GM18519 (cell line): Measurements from ENCODE around the gene MTIF3.
"Not testable (repeated sequence)": the region's sequence is repeated elsewhere in the genome, so short reads cannot be mapped to it uniquely, and the experiment has no call there.

ENCODE experiments used
- ATAC-seq: cut with Tn5 transposase; IDR thresholded peaks from one replicate; pipeline ENCODE4 v1.9.1; 2021; ENCODE audit warnings: mild to moderate bottlenecking, moderate library complexity; ENCODE audit not compliant: unreplicated experiment, low FRiP score

MTIF3 gene

GRCh38 chr13:27421101-27421871, 29.1 kb downstream of the MTIF3 start:
- no peak for ATAC-seq

GRCh38 chr13:27419328-27419727, 31.0 kb downstream of the MTIF3 start:
- no peak for ATAC-seq

- no peak for ATAC-seq
These were observed 35.2 kb downstream of the MTIF3 start for GRCh38 chr13:27415116-27415515.

GRCh38 chr13:27411341-27411740, 39.0 kb downstream of the MTIF3 start:
- ATAC-seq, result no peak

GRCh38 chr13:27409013-27409412, 41.4 kb downstream of the MTIF3 start:
- ATAC-seq, result no peak

- ATAC-seq, result no peak
These were observed 42.3 kb downstream of the MTIF3 start for GRCh38 chr13:27408074-27408473.

GRCh38 chr13:27406178-27406939, 44.0 kb downstream of the MTIF3 start:
- no peak for ATAC-seq

GRCh38 chr13:27405546-27406134, 44.7 kb downstream of the MTIF3 start:
- ATAC-seq, result no peak

- ATAC-seq, result no peak
These were observed 45.7 kb downstream of the MTIF3 start for GRCh38 chr13:27404680-27405079.

GRCh38 chr13:27403727-27404385, 46.5 kb downstream of the MTIF3 start:
- ATAC-seq, result no peak

GRCh38 chr13:27403203-27403678, 47.1 kb downstream of the MTIF3 start:
- no peak for ATAC-seq

- ATAC-seq, result no peak
These were observed 49.2 kb downstream of the MTIF3 start for GRCh38 chr13:27401210-27401609.

- not testable (repeated sequence) for ATAC-seq
These were observed 50.0 kb downstream of the MTIF3 start for GRCh38 chr13:27400405-27400804.

- no peak for ATAC-seq
These were observed 52.0 kb downstream of the MTIF3 start for GRCh38 chr13:27398360-27398759.

GRCh38 chr13:27396252-27396846, 54.0 kb downstream of the MTIF3 start:
- no peak for ATAC-seq

- no peak for ATAC-seq
These were observed 55.3 kb downstream of the MTIF3 start for GRCh38 chr13:27395007-27395510.

GRCh38 chr13:27393101-27393500, 57.3 kb downstream of the MTIF3 start:
- ATAC-seq, result no peak

GRCh38 chr13:27391471-27391870, 58.9 kb downstream of the MTIF3 start:
- ATAC-seq, result no peak

- no peak for ATAC-seq
These were observed 60.5 kb downstream of the MTIF3 start for GRCh38 chr13:27389891-27390290.

GRCh38 chr13:27388241-27388640, 62.1 kb downstream of the MTIF3 start:
- no peak for ATAC-seq
